Measurements from ENCODE around the gene SNAPC4. TPM values are rescaled to one million over a fixed set of nuclear protein-coding genes. Genes with fewer than 3 reads are reported as not detected.

Gene SNAPC4, protein sequence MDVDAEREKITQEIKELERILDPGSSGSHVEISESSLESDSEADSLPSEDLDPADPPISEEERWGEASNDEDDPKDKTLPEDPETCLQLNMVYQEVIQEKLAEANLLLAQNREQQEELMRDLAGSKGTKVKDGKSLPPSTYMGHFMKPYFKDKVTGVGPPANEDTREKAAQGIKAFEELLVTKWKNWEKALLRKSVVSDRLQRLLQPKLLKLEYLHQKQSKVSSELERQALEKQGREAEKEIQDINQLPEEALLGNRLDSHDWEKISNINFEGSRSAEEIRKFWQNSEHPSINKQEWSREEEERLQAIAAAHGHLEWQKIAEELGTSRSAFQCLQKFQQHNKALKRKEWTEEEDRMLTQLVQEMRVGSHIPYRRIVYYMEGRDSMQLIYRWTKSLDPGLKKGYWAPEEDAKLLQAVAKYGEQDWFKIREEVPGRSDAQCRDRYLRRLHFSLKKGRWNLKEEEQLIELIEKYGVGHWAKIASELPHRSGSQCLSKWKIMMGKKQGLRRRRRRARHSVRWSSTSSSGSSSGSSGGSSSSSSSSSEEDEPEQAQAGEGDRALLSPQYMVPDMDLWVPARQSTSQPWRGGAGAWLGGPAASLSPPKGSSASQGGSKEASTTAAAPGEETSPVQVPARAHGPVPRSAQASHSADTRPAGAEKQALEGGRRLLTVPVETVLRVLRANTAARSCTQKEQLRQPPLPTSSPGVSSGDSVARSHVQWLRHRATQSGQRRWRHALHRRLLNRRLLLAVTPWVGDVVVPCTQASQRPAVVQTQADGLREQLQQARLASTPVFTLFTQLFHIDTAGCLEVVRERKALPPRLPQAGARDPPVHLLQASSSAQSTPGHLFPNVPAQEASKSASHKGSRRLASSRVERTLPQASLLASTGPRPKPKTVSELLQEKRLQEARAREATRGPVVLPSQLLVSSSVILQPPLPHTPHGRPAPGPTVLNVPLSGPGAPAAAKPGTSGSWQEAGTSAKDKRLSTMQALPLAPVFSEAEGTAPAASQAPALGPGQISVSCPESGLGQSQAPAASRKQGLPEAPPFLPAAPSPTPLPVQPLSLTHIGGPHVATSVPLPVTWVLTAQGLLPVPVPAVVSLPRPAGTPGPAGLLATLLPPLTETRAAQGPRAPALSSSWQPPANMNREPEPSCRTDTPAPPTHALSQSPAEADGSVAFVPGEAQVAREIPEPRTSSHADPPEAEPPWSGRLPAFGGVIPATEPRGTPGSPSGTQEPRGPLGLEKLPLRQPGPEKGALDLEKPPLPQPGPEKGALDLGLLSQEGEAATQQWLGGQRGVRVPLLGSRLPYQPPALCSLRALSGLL (N-terminal part only)
- 8.1 TPM for polyA plus RNA-seq (2013)

- Histone ChIP-seq H3K36me3 (ENCODE audit: control insufficient read depth in 4 of 4, insufficient read depth in 4 of 4, low read length in 3 of 4) (peaks cover 3 to 70% (median 47%) of the 10 kb centered on the region in 4 experiments), H3K4me3 (ENCODE audit: control insufficient read depth in 1 of 7, extremely low read depth in 1 of 7, insufficient read depth in 4 of 7, low read depth in 2 of 7, low read length in 6 of 7) (peak within 1 kb of the TSS; percentile 64 to 87 (median 77)), H3K4me1 (ENCODE audit: control extremely low read depth in 1 of 4, control insufficient read depth in 4 of 4, insufficient read depth in 4 of 4, low read length in 3 of 4) (peaks cover 0 to 22% (median 20%) of the 10 kb centered on the region in 4 experiments), H3K9me3 (ENCODE audit: control extremely low read depth in 1 of 5, control insufficient read depth in 4 of 5, insufficient read depth in 2 of 5, low read depth in 1 of 5, low read length in 4 of 5) (no peaks in the 10 kb centered on the region), H3K27me3 (replicated peaks in 2 of 5; ENCODE audit: control insufficient read depth in 4 of 5, insufficient read depth in 5 of 5, low read length in 4 of 5) (no peaks in the 10 kb centered on the region), H3K27ac (ENCODE audit: insufficient read depth in 1 of 2, low read depth in 1 of 2, low read length in 2 of 2, poor library complexity in 1 of 2, severe bottlenecking in 2 of 2) (peak within 1 kb of the TSS in 1 of 2 experiments; percentile 63)
- CTCF ChIA-PET: interaction anchor here (0.9 to 2.4 kb wide), 10 partner anchors 7 to 91 kb away, joined by 3 to 22 read pairs (median 6); partner anchors contain the start of gene DNLZ
- POLR2A ChIA-PET: no interaction called here
- WGBS (ENCODE audit: insufficient coverage): 5% methylated on average over 55 of the region's 71 CpGs
- DNase-seq: peak; percentile 84 to 90 (median 88)
These were observed at the start of gene SNAPC4 for GRCh38 chr9:136400038-136400834. SNAPC4 (minus strand) TSS chr9:136400170; CDS start chr9:136398428, 1,742 bp downstream.

- CTCF ChIA-PET: no interaction called here
- Histone ChIP-seq H3K9me3 (ENCODE audit: control extremely low read depth in 1 of 5, control insufficient read depth in 4 of 5, insufficient read depth in 2 of 5, low read depth in 1 of 5, low read length in 4 of 5) (no peaks in the 10 kb centered on the region), H3K4me1 (ENCODE audit: control extremely low read depth in 1 of 4, control insufficient read depth in 4 of 4, insufficient read depth in 4 of 4, low read length in 3 of 4) (no peaks in the 10 kb centered on the region), H3K27me3 (replicated peaks in 2 of 5; ENCODE audit: control insufficient read depth in 4 of 5, insufficient read depth in 5 of 5, low read length in 4 of 5) (no peaks in the 10 kb centered on the region), H3K36me3 (ENCODE audit: control insufficient read depth in 4 of 4, insufficient read depth in 4 of 4, low read length in 3 of 4) (peaks cover 15 to 84% (median 70%) of the 10 kb centered on the region in 4 experiments), H3K27ac (ENCODE audit: insufficient read depth in 1 of 2, low read depth in 1 of 2, low read length in 2 of 2, poor library complexity in 1 of 2, severe bottlenecking in 2 of 2) (no peak overlapping the region), H3K4me3 (ENCODE audit: control insufficient read depth in 1 of 7, extremely low read depth in 1 of 7, insufficient read depth in 4 of 7, low read depth in 2 of 7, low read length in 6 of 7) (no peak overlapping the region)
- WGBS (ENCODE audit: insufficient coverage): 96% methylated on average over 3 of the region's 3 CpGs
- POLR2A ChIA-PET: no interaction called here
- no peak for DNase-seq
These were observed 48.7 kb upstream of the SNAPC4 start for GRCh38 chr9:136448655-136449054.

- CTCF ChIA-PET: interaction anchor here (3.5 kb wide), 1 partner anchor 11 kb away, joined by 13 read pairs; no protein-coding TSS in a partner anchor
These were observed 47.3 kb upstream of the SNAPC4 start for GRCh38 chr9:136447173-136447778.

GRCh38 chr9:136445799-136446198, 45.8 kb upstream of the SNAPC4 start:
- 100% methylated on average over 4 of the region's 7 CpGs for WGBS (ENCODE audit: insufficient coverage)
- Histone ChIP-seq H3K27ac (ENCODE audit: insufficient read depth in 1 of 2, low read depth in 1 of 2, low read length in 2 of 2, poor library complexity in 1 of 2, severe bottlenecking in 2 of 2) (no peak overlapping the region), H3K36me3 (ENCODE audit: control insufficient read depth in 4 of 4, insufficient read depth in 4 of 4, low read length in 3 of 4) (peaks cover 10 to 92% (median 77%) of the 10 kb centered on the region in 4 experiments), H3K27me3 (replicated peaks in 2 of 5; ENCODE audit: control insufficient read depth in 4 of 5, insufficient read depth in 5 of 5, low read length in 4 of 5) (no peaks in the 10 kb centered on the region), H3K9me3 (ENCODE audit: control extremely low read depth in 1 of 5, control insufficient read depth in 4 of 5, insufficient read depth in 2 of 5, low read depth in 1 of 5, low read length in 4 of 5) (no peaks in the 10 kb centered on the region), H3K4me1 (ENCODE audit: control extremely low read depth in 1 of 4, control insufficient read depth in 4 of 4, insufficient read depth in 4 of 4, low read length in 3 of 4) (no peaks in the 10 kb centered on the region), H3K4me3 (ENCODE audit: control insufficient read depth in 1 of 7, extremely low read depth in 1 of 7, insufficient read depth in 4 of 7, low read depth in 2 of 7, low read length in 6 of 7) (no peak overlapping the region)
- DNase-seq: no peak
- ChIA-PET CTCF (interaction anchor here (1.1 to 3.5 kb wide), 4 partner anchors 10 to 29 kb away, joined by 3 to 13 read pairs (median 4); no protein-coding TSS in a partner anchor), POLR2A (interaction anchor here (0.9 kb wide), 1 partner anchor 11 kb away, joined by 3 read pairs; no protein-coding TSS in a partner anchor)

More at GRCh38 chr9:136447173-136447778, 47.3 kb upstream of the SNAPC4 start:
- no peak for DNase-seq
- Histone ChIP-seq H3K36me3 (ENCODE audit: control insufficient read depth in 4 of 4, insufficient read depth in 4 of 4, low read length in 3 of 4) (peaks cover 12 to 89% (median 73%) of the 10 kb centered on the region in 4 experiments), H3K27ac (ENCODE audit: insufficient read depth in 1 of 2, low read depth in 1 of 2, low read length in 2 of 2, poor library complexity in 1 of 2, severe bottlenecking in 2 of 2) (no peak overlapping the region), H3K9me3 (ENCODE audit: control extremely low read depth in 1 of 5, control insufficient read depth in 4 of 5, insufficient read depth in 2 of 5, low read depth in 1 of 5, low read length in 4 of 5) (no peaks in the 10 kb centered on the region), H3K4me3 (ENCODE audit: control insufficient read depth in 1 of 7, extremely low read depth in 1 of 7, insufficient read depth in 4 of 7, low read depth in 2 of 7, low read length in 6 of 7) (no peak overlapping the region), H3K27me3 (replicated peaks in 2 of 5; ENCODE audit: control insufficient read depth in 4 of 5, insufficient read depth in 5 of 5, low read length in 4 of 5) (no peaks in the 10 kb centered on the region), H3K4me1 (ENCODE audit: control extremely low read depth in 1 of 4, control insufficient read depth in 4 of 4, insufficient read depth in 4 of 4, low read length in 3 of 4) (no peaks in the 10 kb centered on the region)
- 98% methylated on average over 22 of the region's 27 CpGs for WGBS (ENCODE audit: insufficient coverage)
- POLR2A ChIA-PET: no interaction called here

GRCh38 chr9:136444102-136444501, 44.1 kb upstream of the SNAPC4 start:
- no peak overlapping the region for H3K27ac ChIP-seq (ENCODE audit: insufficient read depth in 1 of 2, low read depth in 1 of 2, low read length in 2 of 2, poor library complexity in 1 of 2, severe bottlenecking in 2 of 2)
- peaks cover 0 to 4% (median 2%) of the 10 kb centered on the region in 4 experiments for H3K4me1 ChIP-seq (ENCODE audit: control extremely low read depth in 1 of 4, control insufficient read depth in 4 of 4, insufficient read depth in 4 of 4, low read length in 3 of 4)
- POLR2A ChIA-PET: no interaction called here
- no peak overlapping the region for H3K4me3 ChIP-seq (ENCODE audit: control insufficient read depth in 1 of 7, extremely low read depth in 1 of 7, insufficient read depth in 4 of 7, low read depth in 2 of 7, low read length in 6 of 7)
- H3K9me3 ChIP-seq (ENCODE audit: control extremely low read depth in 1 of 5, control insufficient read depth in 4 of 5, insufficient read depth in 2 of 5, low read depth in 1 of 5, low read length in 4 of 5): no peaks in the 10 kb centered on the region
- 97% methylated on average over 20 of the region's 20 CpGs for WGBS (ENCODE audit: insufficient coverage)
- H3K36me3 ChIP-seq (ENCODE audit: control insufficient read depth in 4 of 4, insufficient read depth in 4 of 4, low read length in 3 of 4): peaks cover 6 to 79% (median 63%) of the 10 kb centered on the region in 4 experiments
- no peak for DNase-seq
- no peaks in the 10 kb centered on the region for H3K27me3 ChIP-seq (replicated peaks in 2 of 5; ENCODE audit: control insufficient read depth in 4 of 5, insufficient read depth in 5 of 5, low read length in 4 of 5)
- CTCF ChIA-PET: no interaction called here

All from common myeloid progenitor, CD34-positive (primary cell).